ENCODE results near the gene IL34.

DNA sequence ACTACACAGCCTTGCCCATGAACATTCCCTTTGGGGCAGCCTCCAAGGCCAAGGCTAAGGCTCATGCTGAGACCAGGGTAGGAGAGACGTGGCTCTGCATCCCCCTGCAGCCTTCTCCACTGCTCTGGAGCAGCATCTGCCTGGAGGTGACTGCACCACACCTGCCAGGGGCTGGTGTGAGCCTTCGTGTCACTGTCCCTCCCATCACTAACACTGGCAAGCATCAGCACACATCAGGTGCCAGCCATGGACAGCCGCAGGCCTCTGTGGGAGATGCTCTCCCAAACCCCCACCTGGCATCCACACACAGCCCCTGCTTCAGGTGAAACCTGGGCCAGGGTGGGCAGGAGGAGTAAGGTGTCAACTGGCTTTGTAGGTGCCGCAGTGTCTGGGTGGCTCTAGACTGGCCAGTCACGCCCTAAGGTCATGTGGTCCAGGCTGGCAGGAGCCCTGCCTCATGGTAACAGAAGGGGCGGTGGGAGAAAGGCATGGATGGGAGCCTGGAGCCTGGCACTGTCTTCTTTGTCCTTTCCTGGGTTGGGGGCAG, 57.5 kb downstream of the IL34 start:
- no peak for TF ChIP-seq POLR2A (IDR thresholded peaks at IDR 0.05)
- TF ChIP-seq, protein P1, sequence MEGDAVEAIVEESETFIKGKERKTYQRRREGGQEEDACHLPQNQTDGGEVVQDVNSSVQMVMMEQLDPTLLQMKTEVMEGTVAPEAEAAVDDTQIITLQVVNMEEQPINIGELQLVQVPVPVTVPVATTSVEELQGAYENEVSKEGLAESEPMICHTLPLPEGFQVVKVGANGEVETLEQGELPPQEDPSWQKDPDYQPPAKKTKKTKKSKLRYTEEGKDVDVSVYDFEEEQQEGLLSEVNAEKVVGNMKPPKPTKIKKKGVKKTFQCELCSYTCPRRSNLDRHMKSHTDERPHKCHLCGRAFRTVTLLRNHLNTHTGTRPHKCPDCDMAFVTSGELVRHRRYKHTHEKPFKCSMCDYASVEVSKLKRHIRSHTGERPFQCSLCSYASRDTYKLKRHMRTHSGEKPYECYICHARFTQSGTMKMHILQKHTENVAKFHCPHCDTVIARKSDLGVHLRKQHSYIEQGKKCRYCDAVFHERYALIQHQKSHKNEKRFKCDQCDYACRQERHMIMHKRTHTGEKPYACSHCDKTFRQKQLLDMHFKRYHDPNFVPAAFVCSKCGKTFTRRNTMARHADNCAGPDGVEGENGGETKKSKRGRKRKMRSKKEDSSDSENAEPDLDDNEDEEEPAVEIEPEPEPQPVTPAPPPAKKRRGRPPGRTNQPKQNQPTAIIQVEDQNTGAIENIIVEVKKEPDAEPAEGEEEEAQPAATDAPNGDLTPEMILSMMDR (IDR thresholded peaks at IDR 0.05), result no peak
